Subcutaneous abdominal adipose tissue (tissue), 5 donors: ENCODE results near the gene UVSSA.

ENCODE experiments used
- H3K27ac ChIP-seq: one replicate; pipeline ENCODE4 v1.7.0; 2013; ENCODE audit warnings: low read depth, mild to moderate bottlenecking, inconsistent platforms, low read length, moderate library complexity
- H3K27me3 ChIP-seq, 5 donors: one replicate each; pipeline ENCODE4 v1.7.0; 2013; ENCODE audit warnings: low read length in 5 of 5, inconsistent platforms in 1 of 5; ENCODE audit not compliant: control insufficient read depth in 5 of 5, insufficient read depth in 4 of 5
- H3K36me3 ChIP-seq, 5 donors: one replicate each; pipeline ENCODE4 v1.7.0; 2013; ENCODE audit warnings: low read length in 5 of 5; ENCODE audit not compliant: control insufficient read depth in 5 of 5, insufficient read depth in 5 of 5
- H3K4me1 ChIP-seq, 5 donors: one replicate each; pipeline ENCODE4 v1.7.0; 2013; ENCODE audit warnings: low read length in 5 of 5, mild to moderate bottlenecking in 3 of 5, moderate library complexity in 1 of 5; ENCODE audit not compliant: control insufficient read depth in 5 of 5, insufficient read depth in 5 of 5
- H3K4me3 ChIP-seq, 5 donors: one replicate each; pipeline ENCODE4 v1.7.0; 2013; ENCODE audit warnings: low read length in 5 of 5, low read depth in 1 of 5
- H3K9ac ChIP-seq, 5 donors: one replicate each; pipeline ENCODE4 v1.7.0; 2013; ENCODE audit warnings: low read length in 5 of 5, mild to moderate bottlenecking in 4 of 5, moderate library complexity in 3 of 5
- H3K9me3 ChIP-seq, 5 donors: one replicate each; pipeline ENCODE4 v1.7.0; 2013; ENCODE audit warnings: low read length in 5 of 5; ENCODE audit not compliant: control insufficient read depth in 5 of 5
- donor health status: healthy.
- donor health status: healthy.
- donor health status: healthy.
- donor health status: healthy.
- donor health status: healthy.

The UVSSA gene

DNA sequence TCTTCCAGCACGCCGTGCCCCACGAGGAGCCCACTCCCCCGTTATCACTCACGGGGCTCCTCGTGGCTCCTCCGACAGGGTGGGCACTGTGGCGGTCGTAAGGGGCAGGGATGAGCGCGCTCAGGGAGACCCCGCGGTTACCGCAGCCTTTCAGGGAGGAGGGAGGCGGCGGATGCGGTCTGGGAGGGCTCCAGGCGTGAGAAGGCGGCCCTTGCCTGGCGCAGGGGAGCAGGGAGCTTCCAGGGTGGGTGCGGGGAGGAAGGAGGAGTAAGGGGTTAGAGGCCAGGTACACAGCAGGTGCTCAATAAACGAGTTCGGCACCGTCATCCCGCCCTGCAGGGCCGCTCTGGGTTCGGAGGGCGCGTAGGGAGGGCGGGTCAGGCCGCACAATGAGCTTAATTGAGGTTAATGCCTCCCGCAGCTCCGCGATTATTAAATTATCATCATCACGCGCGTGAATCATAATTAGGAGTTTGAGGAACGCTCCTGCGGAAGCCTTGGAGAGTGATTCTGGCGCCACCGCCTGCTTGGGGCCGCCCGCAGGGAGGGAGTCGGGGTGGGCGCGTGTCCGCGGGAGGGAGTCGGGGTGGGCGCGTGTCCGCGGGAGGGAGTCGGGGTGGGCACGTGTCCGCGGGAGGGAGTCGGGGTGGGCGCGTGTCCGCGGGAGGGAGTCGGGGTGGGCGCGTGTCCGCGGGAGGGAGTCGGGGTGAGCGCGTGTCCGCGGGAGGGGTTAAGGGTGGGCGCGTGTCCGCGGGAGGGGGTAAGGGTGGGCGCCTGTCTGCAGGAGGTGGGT, 66.9 kb downstream of the UVSSA start:
- Histone ChIP-seq H3K27me3 (peaks cover 49 to 73% (median 70%) of the 10 kb centered on the region in 5 donors), H3K4me1 (no peaks in the 10 kb centered on the region), H3K9me3 (no peaks in the 10 kb centered on the region), H3K4me3 (no peak overlapping the region), H3K9ac (no peak overlapping the region), H3K27ac (no peak overlapping the region), H3K36me3 (no peaks in the 10 kb centered on the region)

GRCh38 chr4:1414831-1415680, 68.0 kb downstream of the UVSSA start:
- no peak overlapping the region for H3K27ac ChIP-seq
- no peak overlapping the region for H3K4me3 ChIP-seq
- H3K9me3 ChIP-seq = no peaks in the 10 kb centered on the region
- peaks cover 44 to 67% (median 64%) of the 10 kb centered on the region in 5 donors for H3K27me3 ChIP-seq
- H3K36me3 ChIP-seq = no peaks in the 10 kb centered on the region
- H3K4me1 ChIP-seq = no peaks in the 10 kb centered on the region
- H3K9ac ChIP-seq = no peak overlapping the region

DNA sequence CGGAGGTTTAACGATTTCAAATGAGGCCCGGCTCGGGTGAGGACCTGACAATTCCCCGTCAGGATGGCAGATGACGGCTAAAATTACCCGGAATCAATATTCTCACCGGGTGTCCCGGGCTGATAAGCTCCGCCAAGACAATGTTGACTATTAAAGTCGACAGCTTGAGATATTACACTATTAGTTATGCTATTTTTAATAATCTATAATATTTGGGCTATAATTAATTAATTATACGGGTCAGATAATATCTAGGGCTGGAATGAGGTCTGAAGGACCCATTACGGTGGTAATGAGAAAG, 68.6 kb downstream of the UVSSA start:
- H3K9ac ChIP-seq = no peak overlapping the region
- no peaks in the 10 kb centered on the region for H3K36me3 ChIP-seq
- H3K27me3 ChIP-seq = peaks cover 44 to 63% (median 62%) of the 10 kb centered on the region in 5 donors
- no peak overlapping the region for H3K4me3 ChIP-seq
- H3K9me3 ChIP-seq = no peaks in the 10 kb centered on the region
- no peaks in the 10 kb centered on the region for H3K4me1 ChIP-seq
- H3K27ac ChIP-seq = no peak overlapping the region

- peaks cover 38 to 59% (median 55%) of the 10 kb centered on the region in 5 donors for H3K27me3 ChIP-seq
- H3K4me1 ChIP-seq = no peaks in the 10 kb centered on the region
- H3K9me3 ChIP-seq = no peaks in the 10 kb centered on the region
- no peaks in the 10 kb centered on the region for H3K36me3 ChIP-seq
- no peak overlapping the region for H3K4me3 ChIP-seq
- H3K9ac ChIP-seq = no peak overlapping the region
- H3K27ac ChIP-seq = no peak overlapping the region
Measured at GRCh38 chr4:1416051-1416947, 69.3 kb downstream of the UVSSA start.

GRCh38 chr4:1416948-1417260, 69.9 kb downstream of the UVSSA start:
- H3K4me3 ChIP-seq = no peak overlapping the region
- no peaks in the 10 kb centered on the region for H3K36me3 ChIP-seq
- H3K4me1 ChIP-seq = no peaks in the 10 kb centered on the region
- no peak overlapping the region for H3K27ac ChIP-seq
- no peak overlapping the region for H3K9ac ChIP-seq
- peaks cover 33 to 53% (median 49%) of the 10 kb centered on the region in 5 donors for H3K27me3 ChIP-seq
- H3K9me3 ChIP-seq = no peaks in the 10 kb centered on the region

GRCh38 chr4:1417522-1418390, 70.7 kb downstream of the UVSSA start:
- H3K4me1 ChIP-seq = no peaks in the 10 kb centered on the region
- peaks cover 26 to 44% (median 41%) of the 10 kb centered on the region in 5 donors for H3K27me3 ChIP-seq
- H3K9me3 ChIP-seq = no peaks in the 10 kb centered on the region
- no peak overlapping the region for H3K4me3 ChIP-seq
- H3K9ac ChIP-seq = no peak overlapping the region
- H3K27ac ChIP-seq = no peak overlapping the region
- no peaks in the 10 kb centered on the region for H3K36me3 ChIP-seq

GRCh38 chr4:1418494-1419285, 71.7 kb downstream of the UVSSA start:
- H3K27ac ChIP-seq = no peak overlapping the region
- H3K27me3 ChIP-seq = peaks cover 17 to 35% (median 31%) of the 10 kb centered on the region in 5 donors
- H3K9ac ChIP-seq = no peak overlapping the region
- no peaks in the 10 kb centered on the region for H3K9me3 ChIP-seq
- no peaks in the 10 kb centered on the region for H3K4me1 ChIP-seq
- no peak overlapping the region for H3K4me3 ChIP-seq
- H3K36me3 ChIP-seq = no peaks in the 10 kb centered on the region

GRCh38 chr4:1419708-1420107, 72.7 kb downstream of the UVSSA start:
- Histone ChIP-seq H3K4me3 (no peak overlapping the region), H3K9ac (no peak overlapping the region), H3K27me3 (peaks cover 15 to 32% (median 29%) of the 10 kb centered on the region in 5 donors), H3K36me3 (no peaks in the 10 kb centered on the region), H3K9me3 (no peaks in the 10 kb centered on the region), H3K27ac (no peak overlapping the region), H3K4me1 (no peaks in the 10 kb centered on the region)

DNA sequence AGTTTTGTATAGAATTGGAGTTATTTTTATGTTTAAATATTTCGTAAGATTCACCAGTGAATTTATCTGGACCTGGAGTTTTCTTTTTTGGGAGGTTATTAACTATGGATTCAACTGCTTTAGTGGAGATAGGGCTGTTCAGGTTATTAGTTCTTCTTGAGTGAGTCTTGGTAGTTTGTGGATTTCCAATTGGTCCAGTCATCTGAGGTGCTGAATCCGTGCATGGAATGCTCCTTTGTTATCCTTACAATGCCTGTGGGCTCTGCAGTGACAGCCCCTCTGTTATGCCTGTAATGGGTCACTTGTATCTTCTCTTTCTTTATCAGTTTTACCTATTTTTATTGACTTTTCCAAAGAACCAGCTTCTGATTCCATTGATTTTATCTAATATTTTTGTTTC, 74.6 kb downstream of the UVSSA start:
- no peak overlapping the region for H3K9ac ChIP-seq
- peaks cover 8 to 23% (median 14%) of the 10 kb centered on the region in 5 donors for H3K27me3 ChIP-seq
- no peak overlapping the region for H3K4me3 ChIP-seq
- H3K27ac ChIP-seq = no peak overlapping the region
- no peaks in the 10 kb centered on the region for H3K4me1 ChIP-seq
- H3K9me3 ChIP-seq = no peaks in the 10 kb centered on the region
- no peaks in the 10 kb centered on the region for H3K36me3 ChIP-seq
